Activated CD4-positive, alpha-beta T cell treated with anti-CD3 and anti-CD28 coated beads for 36 hours (primary cell): ENCODE results near the gene AMD1. TPM values are rescaled to one million over a fixed set of nuclear protein-coding genes. Genes with fewer than 3 reads are reported as not detected.

ENCODE experiments used
- ATAC-seq: fragments of 200-7000 bp; cut with Tn5 transposase; one replicate; pipeline ENCODE4 v1.10.0; 2021; ENCODE audit warnings: mild to moderate bottlenecking, moderate library complexity
- CTCF ChIA-PET: fragments of 350-600 bp; sonication (Branson Sonifier 250); formaldehyde crosslinking; loops from one replicate; lab custom pipeline; 2021; ENCODE audit warnings: antibody characterized with exemption; lab: Charles Lee
- POLR2A ChIA-PET: fragments of 350-600 bp; sonication (Branson Sonifier 250); formaldehyde crosslinking; loops from one replicate; lab custom pipeline; 2021; ENCODE audit warnings: antibody characterized with exemption, inconsistent platforms; lab: Charles Lee
- DNase-seq: peaks from one replicate; pipeline ENCODE4 v3.0.0-alpha.2; 2020
- H3K27ac Mint-ChIP-seq: one replicate; pipeline ENCODE4 v1.8.0; 2021; ENCODE audit warnings: mixed read lengths
- H3K27me3 Mint-ChIP-seq: one replicate; pipeline ENCODE4 v1.8.0; 2021; ENCODE audit warnings: mixed read lengths
- H3K36me3 Mint-ChIP-seq: one replicate; pipeline ENCODE4 v1.8.0; 2021; ENCODE audit warnings: low read depth, mixed read lengths
- H3K4me1 Mint-ChIP-seq: one replicate; pipeline ENCODE4 v1.8.0; 2021; ENCODE audit warnings: mixed read lengths
- H3K4me3 Mint-ChIP-seq: one replicate; pipeline ENCODE4 v1.8.0; 2021; ENCODE audit warnings: mild to moderate bottlenecking, moderate library complexity, mixed read lengths
- H3K9me3 Mint-ChIP-seq: one replicate; pipeline ENCODE4 v1.8.0; 2021; ENCODE audit warnings: low read depth, mixed read lengths
- intact Hi-C, 2 experiments: fragments of 100-400 bp; cut with DNase I in 1 of 2; cut with micrococcal nuclease in 1 of 2; formaldehyde crosslinking; loops; one replicate each; pipeline versions ENCODE4 v1.14.2 to v1.15.1; 2022 to 2024; cut with DNase I, micrococcal nuclease
- total RNA-seq, 2 experiments: library from RNA; stranded (reverse); gene quantifications; one replicate each; pipeline ENCODE4 v1.2.3, GENCODE V29; 2021

AMD1 gene
- total RNA-seq, 2 experiments from 2014 or later = 90.5 to 127 TPM

GRCh38 chr6:110935171-110935570 is 60.6 kb downstream of the AMD1 start:
- DNase-seq (no peak), ATAC-seq (no peak)
- intact Hi-C loops = no loop called here
- peaks cover 4% of the 10 kb centered on the region for H3K4me1 Mint-ChIP-seq
- POLR2A ChIA-PET = no interaction called here
- H3K36me3 Mint-ChIP-seq = no peaks in the 10 kb centered on the region
- no peak overlapping the region for H3K4me3 Mint-ChIP-seq
- H3K9me3 Mint-ChIP-seq = no peaks in the 10 kb centered on the region
- H3K27me3 Mint-ChIP-seq = peaks cover 2% of the 10 kb centered on the region
- CTCF ChIA-PET = no interaction called here
- no peak overlapping the region for H3K27ac Mint-ChIP-seq

- CTCF ChIA-PET = no interaction called here
These were observed 63.6 kb downstream of the AMD1 start for GRCh38 chr6:110938171-110938570.

GRCh38 chr6:110939429-110940200 is 65.0 kb downstream of the AMD1 start:
- no peaks in the 10 kb centered on the region for H3K9me3 Mint-ChIP-seq
- ATAC-seq (no peak), DNase-seq (no peak)
- no peak overlapping the region for H3K27ac Mint-ChIP-seq
- H3K36me3 Mint-ChIP-seq = no peaks in the 10 kb centered on the region
- H3K4me3 Mint-ChIP-seq = no peak overlapping the region
- H3K4me1 Mint-ChIP-seq = peaks cover 11% of the 10 kb centered on the region
- POLR2A ChIA-PET = interaction anchor here (0.6 kb wide), 1 partner anchor 10 kb away, joined by 3 read pairs; no protein-coding TSS in a partner anchor
- intact Hi-C loops = no loop called here
- CTCF ChIA-PET = interaction anchor here (1.3 kb wide), 1 partner anchor 258 kb away, joined by 5 read pairs; no protein-coding TSS in a partner anchor
- H3K27me3 Mint-ChIP-seq = peaks cover 2% of the 10 kb centered on the region

More at GRCh38 chr6:110938171-110938570, 63.6 kb downstream of the AMD1 start:
- Mint-ChIP-seq H3K4me1 (peaks cover 4% of the 10 kb centered on the region), H3K9me3 (no peaks in the 10 kb centered on the region), H3K4me3 (no peak overlapping the region), H3K27ac (no peak overlapping the region), H3K27me3 (peaks cover 2% of the 10 kb centered on the region), H3K36me3 (no peaks in the 10 kb centered on the region)
- ATAC-seq (no peak), DNase-seq (no peak)
- intact Hi-C loops = no loop called here
- POLR2A ChIA-PET = no interaction called here

- ChIA-PET CTCF (interaction anchor here (0.6 to 2.2 kb wide), 11 partner anchors 11 to 816 kb away, joined by 3 to 13 read pairs (median 5); partner anchors contain the start of genes GTF3C6 and RPF2), POLR2A (interaction anchor here (0.7 to 1.8 kb wide), 7 partner anchors 9 to 907 kb away, joined by 3 to 36 read pairs (median 9); partner anchors contain the start of genes AMD1, CDK19 and GTF3C6)
- peak overlapping the region; percentile 60 for H3K27ac Mint-ChIP-seq
- peak; percentile 98 for ATAC-seq
- H3K4me3 Mint-ChIP-seq = no peak overlapping the region
- no peaks in the 10 kb centered on the region for H3K36me3 Mint-ChIP-seq
- intact Hi-C loops = loop anchor here (1.0 to 5.0 kb wide), 5 partner anchors 14 to 129 kb away; partner anchors contain the start of genes AMD1 (in 2 of the 2), CDK19 (in 2 of the 2), GTF3C6 (in 1 of the 2) and RPF2 (in 1 of the 2)
- no peaks in the 10 kb centered on the region for H3K27me3 Mint-ChIP-seq
- DNase-seq = peak; percentile 71
- no peaks in the 10 kb centered on the region for H3K9me3 Mint-ChIP-seq
- peaks cover 15% of the 10 kb centered on the region for H3K4me1 Mint-ChIP-seq
These were observed 70.1 kb downstream of the AMD1 start for GRCh38 chr6:110944681-110945151.

Other genes with a start within 250 kb of the AMD1 start
- 10 to 100 TPM; 14.7 to 15.7 TPM for gene CDK19, start 59.3 kb upstream of the AMD1 start, total RNA-seq
- 100 to 1,000 TPM in 1 of 2 experiments, 10 to 100 TPM in 1; 93.0 to 106 TPM for gene GTF3C6, start 83.9 kb downstream of the AMD1 start, total RNA-seq
- 10 to 100 TPM; 64.5 to 71.4 TPM for gene RPF2, start 107.3 kb downstream of the AMD1 start, total RNA-seq
- gene SLC16A10, start 212.7 kb downstream of the AMD1 start, total RNA-seq = 1 to 10 TPM; 6.2 to 7.0 TPM